Activated CD8-positive, alpha-beta memory T cell treated with anti-CD3 and anti-CD28 coated beads for 24 hours (primary cell): ENCODE results near the gene COL16A1.

ENCODE experiments used
- DNase-seq: peaks from one replicate; pipeline ENCODE4 v3.0.0-alpha.2; 2020

COL16A1 gene

GRCh38 chr1:31705080-31705866 is 1.5 kb upstream of the COL16A1 start:
- DNase-seq = peak; percentile 83

- DNase-seq = no peak
These were observed 658 bp upstream of the COL16A1 start for GRCh38 chr1:31704271-31705079.

DNA sequence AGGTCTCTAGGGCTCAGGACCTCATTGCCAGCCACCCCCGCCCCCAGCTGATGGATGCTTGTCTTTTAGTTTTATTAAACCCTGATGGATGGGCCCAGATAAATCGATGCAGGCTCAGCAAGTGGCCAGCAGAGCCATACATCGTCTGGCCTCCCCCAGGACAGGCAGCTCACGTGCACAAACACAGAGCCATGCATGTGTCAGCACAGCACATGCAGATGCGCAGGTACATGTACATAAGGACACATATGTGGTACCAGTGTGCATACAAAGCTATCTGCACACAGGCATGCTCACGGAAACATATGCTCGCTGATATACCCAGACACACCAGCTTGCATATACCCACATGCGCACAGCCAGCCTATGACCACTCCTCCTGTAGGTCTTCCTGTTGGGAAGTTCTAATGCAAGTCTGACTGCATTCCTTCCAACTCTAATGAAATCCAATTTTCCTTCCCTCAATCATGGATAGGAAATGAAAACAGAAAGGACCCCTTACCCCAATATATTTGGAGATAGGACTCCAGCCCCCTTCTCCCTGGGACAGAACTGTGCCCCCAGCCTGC is 897 bp downstream of the COL16A1 start:
- DNase-seq = no peak

GRCh38 chr1:31701091-31701736 is 2.6 kb downstream of the COL16A1 start:
- DNase-seq = peak; percentile 68

DNA sequence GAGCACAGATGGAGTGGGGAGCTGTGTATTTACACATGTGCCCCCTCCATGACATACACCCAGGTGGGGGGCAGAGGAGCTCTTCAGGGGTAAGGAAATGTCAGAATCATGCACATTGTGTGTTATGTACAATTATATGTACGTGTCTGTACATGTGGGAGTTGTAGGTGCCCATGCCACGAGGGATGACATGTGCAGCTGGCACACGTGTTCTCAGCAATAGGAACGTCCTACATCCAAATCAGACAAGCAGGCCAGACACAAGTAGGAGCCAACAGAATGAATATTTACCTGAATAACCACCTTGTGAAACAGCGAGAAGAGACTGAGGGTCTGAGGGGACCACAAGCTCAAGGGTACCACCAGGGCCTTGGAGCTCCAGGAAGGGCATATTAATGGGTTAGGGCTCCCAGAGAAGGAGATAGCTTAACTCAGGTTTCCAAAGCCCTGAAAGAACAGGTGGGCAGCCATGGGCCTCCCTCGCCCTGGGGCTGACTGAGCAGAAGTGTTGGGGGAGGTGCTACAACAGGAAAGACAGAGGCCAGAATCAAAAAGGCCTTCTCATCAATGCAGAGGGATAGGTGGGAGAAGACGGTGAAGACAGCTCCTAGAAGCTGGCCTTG is 3.2 kb downstream of the COL16A1 start:
- DNase-seq = no peak

GRCh38 chr1:31699341-31699891 is 4.4 kb downstream of the COL16A1 start:
- no peak for DNase-seq

- no peak for DNase-seq
These were observed 6.3 kb downstream of the COL16A1 start for GRCh38 chr1:31697369-31697984.

DNA sequence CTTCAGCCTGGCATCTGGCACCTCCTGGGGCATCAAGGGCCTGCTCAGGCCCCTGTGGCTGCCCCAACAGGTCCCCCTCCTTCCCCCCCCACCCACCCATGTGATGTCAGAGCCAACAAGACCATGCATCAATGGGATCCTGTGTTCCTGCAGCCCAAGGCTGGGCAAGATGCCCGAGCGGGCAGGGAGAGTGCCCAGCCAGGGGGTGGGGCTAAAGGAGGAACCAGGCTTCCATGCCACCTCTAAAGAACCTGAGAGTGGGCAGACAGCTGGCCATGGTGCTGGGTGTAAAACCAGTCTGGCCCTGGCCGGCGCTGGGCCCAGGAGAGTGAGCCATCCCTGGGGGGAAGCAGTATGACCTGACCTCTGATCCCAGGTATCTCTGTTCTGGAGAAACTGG is 7.6 kb downstream of the COL16A1 start:
- DNase-seq = no peak

DNA sequence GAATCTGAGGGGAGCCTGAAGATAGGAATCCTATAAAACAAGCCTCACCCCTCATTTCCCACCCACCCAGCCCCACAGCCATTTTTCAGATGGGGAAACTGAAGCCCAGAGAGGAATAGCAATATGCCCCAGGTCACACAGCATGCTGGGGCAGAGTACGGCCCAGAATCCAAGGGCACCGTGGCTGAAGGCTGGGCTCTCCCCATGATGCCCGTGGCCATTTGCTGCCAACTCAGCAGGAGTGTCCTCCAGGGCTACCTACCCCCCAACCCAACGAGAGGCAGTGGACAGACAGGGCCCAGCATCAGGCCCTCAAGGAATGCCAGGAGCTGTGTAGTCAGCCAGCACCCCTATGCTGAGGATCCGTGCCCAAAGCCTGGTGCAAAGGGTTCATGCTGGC is 8.5 kb downstream of the COL16A1 start:
- no peak for DNase-seq

DNA sequence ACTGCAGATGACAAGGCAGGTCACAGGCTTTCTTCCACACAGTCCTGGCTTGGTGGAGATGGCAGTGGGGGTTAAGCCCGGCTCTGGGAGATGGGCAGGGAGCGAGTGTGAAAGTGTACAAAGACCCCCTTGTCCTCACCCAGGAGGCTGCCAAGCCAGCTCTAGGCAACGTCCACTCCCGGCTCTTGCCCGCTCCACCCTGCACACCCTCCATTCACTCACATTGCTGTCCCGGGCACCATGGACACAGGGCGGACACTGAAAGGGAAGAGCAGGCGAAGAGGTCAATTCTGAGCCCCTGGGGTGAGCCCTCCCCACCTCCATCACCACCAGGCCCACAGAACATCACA is 8.9 kb downstream of the COL16A1 start:
- DNase-seq = no peak

DNA sequence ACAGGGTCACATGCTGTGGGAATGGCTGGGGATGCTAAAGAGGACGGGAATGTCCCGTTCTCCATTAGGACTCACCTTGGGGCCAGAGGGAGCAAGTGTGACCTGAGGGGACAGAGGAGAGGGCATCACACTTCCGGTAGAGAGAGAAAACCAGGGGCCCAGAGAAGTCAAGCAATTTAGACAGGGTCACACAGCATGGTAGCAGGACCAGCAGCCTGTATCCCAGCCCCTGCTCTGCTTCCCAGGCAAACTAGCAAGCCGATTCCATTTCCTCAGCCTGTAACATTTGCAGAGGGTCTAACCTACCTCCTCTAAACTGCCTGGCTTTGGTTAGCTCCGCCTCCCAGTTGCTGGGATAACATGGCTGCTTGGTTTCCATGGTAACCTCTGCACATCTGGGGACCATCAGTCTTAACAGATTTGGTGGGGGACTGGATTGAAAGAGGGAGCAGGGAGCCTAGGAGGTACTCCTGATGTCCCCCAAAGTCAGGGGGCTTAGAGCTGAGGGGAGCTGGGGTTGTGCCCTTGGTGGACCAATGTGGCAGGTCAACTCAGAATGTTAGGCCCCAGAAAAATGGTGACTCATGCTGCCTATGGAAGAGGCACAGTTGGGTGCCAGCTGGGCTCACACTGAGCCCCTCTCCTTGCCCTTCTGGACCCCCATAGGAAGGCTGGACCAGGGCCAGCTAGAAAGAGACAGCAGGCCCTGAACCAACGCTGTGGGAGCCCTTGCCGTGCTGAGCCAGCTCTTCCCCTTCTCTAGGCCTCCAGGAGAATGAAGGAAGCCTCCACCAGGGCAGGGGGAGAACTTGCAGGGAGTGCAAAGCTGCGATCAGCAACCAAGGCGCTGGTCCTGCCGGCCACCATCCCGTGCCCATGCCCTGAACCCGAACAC is 9.5 kb downstream of the COL16A1 start:
- DNase-seq = no peak

- no peak for DNase-seq
These were observed 10.6 kb downstream of the COL16A1 start for GRCh38 chr1:31693231-31693630.

DNA sequence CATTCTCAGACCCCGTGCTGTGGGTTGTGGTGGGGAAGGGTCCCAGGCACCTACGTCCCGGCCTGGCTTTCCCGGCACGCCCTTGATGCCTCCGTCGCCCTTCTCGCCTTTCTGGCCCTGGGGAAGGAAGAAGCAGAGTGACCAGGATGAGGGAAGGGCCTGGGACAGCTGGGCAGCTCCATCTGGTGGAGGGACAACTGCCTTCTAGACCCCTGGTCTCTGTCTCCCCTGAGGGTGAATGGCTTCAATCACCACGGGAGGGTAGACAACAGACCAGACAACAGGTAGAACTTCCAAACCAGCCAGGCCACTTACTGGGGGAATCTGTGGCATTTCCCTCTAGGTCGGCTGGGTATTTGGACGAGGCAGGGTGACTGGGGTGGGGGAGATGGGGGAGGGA is 11.9 kb downstream of the COL16A1 start:
- no peak for DNase-seq

DNA sequence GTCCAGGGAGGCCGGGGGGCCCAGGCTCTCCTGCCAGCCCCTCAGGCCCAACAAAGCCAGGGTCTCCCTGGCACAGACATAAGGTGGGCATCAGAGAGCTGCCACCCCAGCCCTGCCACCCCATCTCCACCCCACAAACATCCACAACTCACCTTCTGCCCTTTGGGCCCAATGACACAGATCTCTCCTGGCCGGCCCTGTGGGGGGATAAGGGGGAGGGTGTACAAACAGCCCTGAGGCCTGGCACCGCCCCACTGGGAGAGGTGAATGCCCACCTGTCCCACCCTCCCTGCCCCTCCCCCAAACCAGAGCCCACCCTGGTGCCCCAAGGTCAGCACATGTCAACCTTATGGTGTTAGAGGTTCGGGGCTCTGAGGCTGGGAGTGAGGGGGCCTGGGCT is 12.4 kb downstream of the COL16A1 start:
- no peak for DNase-seq

- DNase-seq = no peak
These were observed 12.9 kb downstream of the COL16A1 start for GRCh38 chr1:31690921-31691320.

- DNase-seq = no peak
These were observed 14.0 kb downstream of the COL16A1 start for GRCh38 chr1:31689854-31690253.

- DNase-seq = no peak
These were observed 14.4 kb downstream of the COL16A1 start for GRCh38 chr1:31689379-31689778.

DNA sequence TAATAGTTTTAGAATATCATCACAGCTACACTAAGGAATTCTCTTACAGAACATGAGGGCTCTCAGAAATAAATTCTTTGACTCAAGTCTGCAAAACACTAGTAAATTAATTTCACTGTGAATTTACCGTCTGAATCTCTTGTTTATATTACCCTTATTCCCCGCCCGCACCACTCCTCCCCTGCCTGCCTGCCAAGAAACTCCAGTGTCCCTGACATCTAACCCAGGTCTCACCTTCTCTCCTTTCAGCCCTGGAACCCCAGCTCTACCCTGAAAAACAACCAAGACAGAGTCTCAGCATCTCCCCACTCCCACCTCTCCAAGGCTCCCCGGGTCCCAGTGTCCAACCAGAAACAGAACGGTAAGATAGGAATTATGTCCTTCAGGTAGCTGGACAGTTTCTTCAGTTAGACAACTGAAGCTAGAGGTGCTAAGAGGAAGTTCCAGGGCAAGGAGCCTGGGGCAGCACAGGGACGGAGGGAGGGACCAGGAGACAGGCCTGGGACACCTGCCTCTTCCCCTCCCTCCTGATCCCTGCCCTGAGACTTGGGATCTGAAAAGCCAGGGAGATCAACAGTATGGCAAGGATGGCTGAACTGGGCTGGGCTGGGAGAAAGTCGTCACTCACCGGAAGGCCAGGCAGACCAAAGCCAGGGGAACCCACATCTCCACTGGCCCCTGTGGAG is 15.4 kb downstream of the COL16A1 start:
- DNase-seq = no peak

DNA sequence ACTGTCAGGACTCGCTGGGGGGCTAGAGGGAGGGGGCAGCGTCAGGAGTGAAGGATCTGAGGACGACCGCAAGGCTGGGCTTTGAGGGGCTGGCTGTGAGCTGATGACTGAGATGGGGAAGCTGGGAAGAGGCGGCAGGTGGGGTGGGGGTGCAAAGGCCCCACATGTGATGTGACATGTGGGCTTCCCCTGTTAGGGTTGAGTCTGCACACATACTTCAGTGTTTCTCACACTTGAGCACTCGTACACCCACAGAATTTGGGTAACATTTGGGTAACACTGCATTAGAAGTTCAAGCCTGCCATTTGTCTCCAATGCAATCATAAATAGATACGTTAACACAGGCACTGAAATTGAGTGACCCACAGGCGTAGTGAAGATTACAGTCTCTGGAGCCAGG is 16.2 kb downstream of the COL16A1 start:
- DNase-seq = no peak

DNA sequence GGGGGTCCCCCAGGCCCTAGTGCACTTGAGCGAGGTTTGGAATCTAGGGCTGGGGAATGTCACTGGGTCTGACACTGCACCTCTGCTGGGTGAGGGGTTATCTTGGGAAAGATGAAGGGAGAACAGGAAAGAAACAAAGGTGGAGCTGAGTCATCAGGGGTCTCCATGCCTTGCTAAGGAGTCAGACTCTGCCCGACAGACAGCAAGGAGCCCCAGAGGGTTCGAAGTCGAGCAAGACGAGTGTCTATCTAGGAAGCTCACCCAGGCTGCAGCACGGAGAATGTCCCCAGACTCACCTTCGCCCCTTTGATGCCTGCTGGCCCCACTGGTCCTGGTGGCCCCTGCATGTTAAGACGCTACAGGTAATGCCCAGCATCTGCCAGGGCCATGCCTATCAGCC is 18.0 kb downstream of the COL16A1 start:
- DNase-seq = no peak

DNA sequence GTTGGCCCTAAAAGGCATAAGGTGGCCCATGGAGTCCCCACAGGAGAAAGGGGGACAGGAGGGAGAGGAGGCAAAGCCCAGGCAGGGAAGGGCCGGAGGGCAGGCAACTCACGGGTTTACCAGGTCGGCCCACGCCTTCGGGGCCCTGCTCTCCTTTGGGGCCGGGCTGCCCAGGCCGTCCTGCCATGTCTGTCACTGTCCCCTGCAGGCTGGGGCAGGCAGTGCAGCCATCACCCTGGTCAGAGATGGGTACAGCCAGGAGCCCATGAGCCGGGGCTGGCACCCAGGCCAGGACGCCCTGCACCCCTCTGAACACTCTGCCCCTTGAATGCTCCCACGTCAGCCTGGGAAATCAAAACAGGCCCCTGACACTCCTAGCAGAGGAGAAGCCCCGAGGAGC is 19.8 kb downstream of the COL16A1 start:
- no peak for DNase-seq
